ENCODE measurements around the gene UGT1A10.

Gene UGT1A10

GRCh38 chr2:233679196-233679595 is 42.9 kb downstream of the UGT1A10 start:
- no peak overlapping the region for H3K9ac ChIP-seq (ENCODE audit: low read length)
- no peak overlapping the region for H4K8ac ChIP-seq (ENCODE audit: low read depth, low read length)
- no peak for DNase-seq
- no peaks in the 10 kb centered on the region for H3K27me3 ChIP-seq (ENCODE audit: insufficient read depth, low read length, poor library complexity)
- H3K4me1 ChIP-seq (ENCODE audit: control insufficient read depth, low read depth, low read length): no peaks in the 10 kb centered on the region
- no peaks in the 10 kb centered on the region for H3K79me1 ChIP-seq (ENCODE audit: low read length)
- no peak overlapping the region for H3K4me3 ChIP-seq (ENCODE audit: low read length)
- H3K79me2 ChIP-seq (ENCODE audit: control insufficient read depth, insufficient read depth, low read length): no peaks in the 10 kb centered on the region
- H2BK5ac ChIP-seq (ENCODE audit: low read length): no peak overlapping the region
- no peak overlapping the region for H2AK5ac ChIP-seq (ENCODE audit: low read length)
- H3K4me2 ChIP-seq (ENCODE audit: low read length): no peak overlapping the region
- H3K36me3 ChIP-seq (ENCODE audit: control insufficient read depth, insufficient read depth, low read length): no peaks in the 10 kb centered on the region
- H3K18ac ChIP-seq (ENCODE audit: low read length): no peak overlapping the region
- WGBS (ENCODE audit: extremely low coverage, insufficient coverage, low lambda C conversion rate): no CpG with 5 or more reads among the region's 4 CpGs
- H2BK15ac ChIP-seq (replicated peaks; ENCODE audit: low read depth): no peak overlapping the region
- H3K23ac ChIP-seq (ENCODE audit: low read length): no peak overlapping the region
- H3K4ac ChIP-seq (ENCODE audit: low read depth, low read length): no peak overlapping the region
- no peak overlapping the region for H3K56ac ChIP-seq (ENCODE audit: low read length)
- H4K5ac ChIP-seq (ENCODE audit: low read length): no peak overlapping the region
- H3K27ac ChIP-seq (ENCODE audit: low read depth, low read length): no peak overlapping the region
- H2BK120ac ChIP-seq (ENCODE audit: low read depth, low read length): no peak overlapping the region

DNA sequence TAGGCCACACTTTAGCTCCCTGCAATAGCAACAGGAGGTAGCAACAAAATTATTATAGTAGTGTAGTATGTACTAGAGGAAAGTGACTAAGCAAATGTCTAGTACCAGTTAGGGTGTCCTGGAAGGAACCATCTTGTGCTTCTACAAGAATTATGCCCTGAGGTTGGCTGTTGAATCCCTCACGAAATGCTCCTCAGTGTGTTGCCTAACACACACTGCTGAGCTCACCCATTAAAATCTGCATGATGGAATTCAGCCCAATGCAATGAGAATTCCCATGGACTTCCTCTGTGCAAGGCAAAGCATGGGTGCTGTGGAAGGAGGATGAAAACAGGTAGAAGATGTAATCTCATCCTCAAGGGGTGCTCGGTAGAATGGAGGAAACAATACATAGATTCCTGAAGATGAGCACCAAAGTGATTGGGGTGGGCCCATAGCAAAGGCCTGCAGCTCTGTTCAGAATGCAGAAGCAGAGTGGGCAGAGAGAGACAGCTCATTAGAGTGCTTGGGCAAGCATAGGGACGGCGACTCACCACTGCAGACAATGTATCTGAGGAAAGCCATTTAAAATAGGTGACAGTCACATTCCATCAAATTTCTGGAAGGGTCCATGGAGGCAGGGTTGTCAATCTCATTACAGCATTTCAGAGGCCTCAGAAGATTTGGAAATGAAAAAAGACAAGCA is 44.3 kb downstream of the UGT1A10 start:
- Histone ChIP-seq H3K4me2 (ENCODE audit: low read length) (no peak overlapping the region), H3K23ac (ENCODE audit: low read length) (no peak overlapping the region), H3K36me3 (ENCODE audit: control insufficient read depth, insufficient read depth, low read length) (no peaks in the 10 kb centered on the region), H3K27ac (ENCODE audit: low read depth, low read length) (no peak overlapping the region), H4K8ac (ENCODE audit: low read depth, low read length) (no peak overlapping the region), H4K5ac (ENCODE audit: low read length) (no peak overlapping the region), H2AK5ac (ENCODE audit: low read length) (no peak overlapping the region), H2BK15ac (replicated peaks; ENCODE audit: low read depth) (no peak overlapping the region), H2BK5ac (ENCODE audit: low read length) (no peak overlapping the region), H3K4me1 (ENCODE audit: control insufficient read depth, low read depth, low read length) (no peaks in the 10 kb centered on the region), H3K56ac (ENCODE audit: low read length) (no peak overlapping the region), H3K9ac (ENCODE audit: low read length) (no peak overlapping the region), H3K27me3 (ENCODE audit: insufficient read depth, low read length, poor library complexity) (no peaks in the 10 kb centered on the region), H3K18ac (ENCODE audit: low read length) (no peak overlapping the region), H3K4me3 (ENCODE audit: low read length) (no peak overlapping the region), H3K79me2 (ENCODE audit: control insufficient read depth, insufficient read depth, low read length) (no peaks in the 10 kb centered on the region), H2BK120ac (ENCODE audit: low read depth, low read length) (no peak overlapping the region), H3K4ac (ENCODE audit: low read depth, low read length) (no peak overlapping the region), H3K79me1 (ENCODE audit: low read length) (no peaks in the 10 kb centered on the region)
- no CpG with 5 or more reads among the region's 4 CpGs for WGBS (ENCODE audit: extremely low coverage, insufficient coverage, low lambda C conversion rate)
- no peak for DNase-seq

DNA sequence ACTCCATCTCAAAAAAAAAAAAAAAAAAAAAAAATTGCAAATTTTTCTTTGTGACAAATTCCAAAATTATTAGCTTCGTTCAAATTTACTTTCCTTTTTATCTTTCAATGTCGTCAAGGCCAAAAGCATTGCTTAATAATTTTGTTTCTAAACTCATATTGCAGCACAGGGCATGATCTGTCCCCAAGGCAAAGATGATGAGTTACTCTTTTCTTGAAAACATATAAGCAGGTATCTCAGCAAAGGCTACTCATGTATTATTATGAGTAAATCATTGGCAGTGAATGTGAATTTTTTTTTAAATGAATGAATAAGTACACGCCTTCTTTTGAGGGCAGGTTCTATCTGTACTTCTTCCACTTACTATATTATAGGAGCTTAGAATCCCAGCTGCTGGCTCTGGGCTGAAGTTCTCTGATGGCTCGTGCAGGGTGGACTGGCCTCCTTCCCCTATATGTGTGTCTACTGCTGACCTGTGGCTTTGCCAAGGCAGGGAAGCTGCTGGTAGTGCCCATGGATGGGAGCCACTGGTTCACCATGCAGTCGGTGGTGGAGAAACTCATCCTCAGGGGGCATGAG is 45.4 kb downstream of the UGT1A10 start, which contains the start of gene UGT1A7:
Gene UGT1A7, plus strand, starts transcription at position 381 of the 579 bp plus-strand sequence. Its CDS starts 37 bp downstream, at position 418.
- H3K4me3 ChIP-seq (ENCODE audit: low read length): no peak within 1 kb of the TSS
- no peak within 1 kb of the TSS for H3K18ac ChIP-seq (ENCODE audit: low read length)
- H3K27ac ChIP-seq (ENCODE audit: low read depth, low read length): no peak within 1 kb of the TSS
- H3K4ac ChIP-seq (ENCODE audit: low read depth, low read length): no peak within 1 kb of the TSS
- H3K4me1 ChIP-seq (ENCODE audit: control insufficient read depth, low read depth, low read length): no peaks in the 10 kb centered on the region
- H3K79me2 ChIP-seq (ENCODE audit: control insufficient read depth, insufficient read depth, low read length): no peaks in the 10 kb centered on the region
- no peaks in the 10 kb centered on the region for H3K27me3 ChIP-seq (ENCODE audit: insufficient read depth, low read length, poor library complexity)
- H3K36me3 ChIP-seq (ENCODE audit: control insufficient read depth, insufficient read depth, low read length): no peaks in the 10 kb centered on the region
- H2BK15ac ChIP-seq (replicated peaks; ENCODE audit: low read depth): no peak within 1 kb of the TSS
- H2BK120ac ChIP-seq (ENCODE audit: low read depth, low read length): no peak within 1 kb of the TSS
- H4K8ac ChIP-seq (ENCODE audit: low read depth, low read length): no peak within 1 kb of the TSS
- no peak within 1 kb of the TSS for H3K23ac ChIP-seq (ENCODE audit: low read length)
- H2AK5ac ChIP-seq (ENCODE audit: low read length): no peak within 1 kb of the TSS
- H2BK5ac ChIP-seq (ENCODE audit: low read length): no peak within 1 kb of the TSS
- H3K4me2 ChIP-seq (ENCODE audit: low read length): no peak within 1 kb of the TSS
- WGBS (ENCODE audit: extremely low coverage, insufficient coverage, low lambda C conversion rate): no CpG with 5 or more reads among the region's 5 CpGs
- H3K79me1 ChIP-seq (ENCODE audit: low read length): no peaks in the 10 kb centered on the region
- no peak within 1 kb of the TSS for H4K5ac ChIP-seq (ENCODE audit: low read length)
- no peak within 1 kb of the TSS for H3K56ac ChIP-seq (ENCODE audit: low read length)
- H3K9ac ChIP-seq (ENCODE audit: low read length): no peak within 1 kb of the TSS
- DNase-seq: no peak

GRCh38 chr2:233684640-233685039 is 48.4 kb downstream of the UGT1A10 start:
- Histone ChIP-seq H3K23ac (ENCODE audit: low read length) (no peak overlapping the region), H2BK15ac (replicated peaks; ENCODE audit: low read depth) (no peak overlapping the region), H3K4me2 (ENCODE audit: low read length) (no peak overlapping the region), H4K8ac (ENCODE audit: low read depth, low read length) (no peak overlapping the region), H3K27me3 (ENCODE audit: insufficient read depth, low read length, poor library complexity) (no peaks in the 10 kb centered on the region), H3K18ac (ENCODE audit: low read length) (no peak overlapping the region), H3K36me3 (ENCODE audit: control insufficient read depth, insufficient read depth, low read length) (no peaks in the 10 kb centered on the region), H3K79me1 (ENCODE audit: low read length) (no peaks in the 10 kb centered on the region), H3K4me1 (ENCODE audit: control insufficient read depth, low read depth, low read length) (no peaks in the 10 kb centered on the region), H3K27ac (ENCODE audit: low read depth, low read length) (no peak overlapping the region), H3K79me2 (ENCODE audit: control insufficient read depth, insufficient read depth, low read length) (no peaks in the 10 kb centered on the region), H2AK5ac (ENCODE audit: low read length) (no peak overlapping the region), H3K4me3 (ENCODE audit: low read length) (no peak overlapping the region), H2BK5ac (ENCODE audit: low read length) (no peak overlapping the region), H3K9ac (ENCODE audit: low read length) (no peak overlapping the region), H2BK120ac (ENCODE audit: low read depth, low read length) (no peak overlapping the region), H4K5ac (ENCODE audit: low read length) (no peak overlapping the region), H3K56ac (ENCODE audit: low read length) (no peak overlapping the region), H3K4ac (ENCODE audit: low read depth, low read length) (no peak overlapping the region)
- no peak for DNase-seq
- no CpG with 5 or more reads among the region's 1 CpG for WGBS (ENCODE audit: extremely low coverage, insufficient coverage, low lambda C conversion rate)

GRCh38 chr2:233686928-233687327 is 50.7 kb downstream of the UGT1A10 start:
- no peak overlapping the region for H2BK120ac ChIP-seq (ENCODE audit: low read depth, low read length)
- H2BK5ac ChIP-seq (ENCODE audit: low read length): no peak overlapping the region
- no peak overlapping the region for H3K56ac ChIP-seq (ENCODE audit: low read length)
- no peaks in the 10 kb centered on the region for H3K4me1 ChIP-seq (ENCODE audit: control insufficient read depth, low read depth, low read length)
- H2BK15ac ChIP-seq (replicated peaks; ENCODE audit: low read depth): no peak overlapping the region
- H3K27ac ChIP-seq (ENCODE audit: low read depth, low read length): no peak overlapping the region
- H3K9ac ChIP-seq (ENCODE audit: low read length): no peak overlapping the region
- H3K4me2 ChIP-seq (ENCODE audit: low read length): no peak overlapping the region
- WGBS (ENCODE audit: extremely low coverage, insufficient coverage, low lambda C conversion rate): no CpG with 5 or more reads among the region's 5 CpGs
- no peaks in the 10 kb centered on the region for H3K27me3 ChIP-seq (ENCODE audit: insufficient read depth, low read length, poor library complexity)
- H2AK5ac ChIP-seq (ENCODE audit: low read length): no peak overlapping the region
- H3K4me3 ChIP-seq (ENCODE audit: low read length): no peak overlapping the region
- H3K36me3 ChIP-seq (ENCODE audit: control insufficient read depth, insufficient read depth, low read length): no peaks in the 10 kb centered on the region
- no peaks in the 10 kb centered on the region for H3K79me1 ChIP-seq (ENCODE audit: low read length)
- H3K4ac ChIP-seq (ENCODE audit: low read depth, low read length): no peak overlapping the region
- H3K23ac ChIP-seq (ENCODE audit: low read length): no peak overlapping the region
- no peak overlapping the region for H3K18ac ChIP-seq (ENCODE audit: low read length)
- no peak for DNase-seq
- H4K5ac ChIP-seq (ENCODE audit: low read length): no peak overlapping the region
- H4K8ac ChIP-seq (ENCODE audit: low read depth, low read length): no peak overlapping the region
- H3K79me2 ChIP-seq (ENCODE audit: control insufficient read depth, insufficient read depth, low read length): no peaks in the 10 kb centered on the region

- WGBS (ENCODE audit: extremely low coverage, insufficient coverage, low lambda C conversion rate): no CpG with 5 or more reads among the region's 5 CpGs
- Histone ChIP-seq H3K23ac (ENCODE audit: low read length) (no peak overlapping the region), H3K4me1 (ENCODE audit: control insufficient read depth, low read depth, low read length) (no peaks in the 10 kb centered on the region), H3K4ac (ENCODE audit: low read depth, low read length) (no peak overlapping the region), H3K36me3 (ENCODE audit: control insufficient read depth, insufficient read depth, low read length) (no peaks in the 10 kb centered on the region), H3K27me3 (ENCODE audit: insufficient read depth, low read length, poor library complexity) (no peaks in the 10 kb centered on the region), H4K8ac (ENCODE audit: low read depth, low read length) (no peak overlapping the region), H3K79me1 (ENCODE audit: low read length) (no peaks in the 10 kb centered on the region), H2BK5ac (ENCODE audit: low read length) (no peak overlapping the region), H2AK5ac (ENCODE audit: low read length) (no peak overlapping the region), H3K79me2 (ENCODE audit: control insufficient read depth, insufficient read depth, low read length) (no peaks in the 10 kb centered on the region), H3K27ac (ENCODE audit: low read depth, low read length) (no peak overlapping the region), H2BK120ac (ENCODE audit: low read depth, low read length) (no peak overlapping the region), H3K4me2 (ENCODE audit: low read length) (no peak overlapping the region), H3K9ac (ENCODE audit: low read length) (no peak overlapping the region), H2BK15ac (replicated peaks; ENCODE audit: low read depth) (no peak overlapping the region), H3K56ac (ENCODE audit: low read length) (no peak overlapping the region), H3K4me3 (ENCODE audit: low read length) (no peak overlapping the region), H3K18ac (ENCODE audit: low read length) (no peak overlapping the region), H4K5ac (ENCODE audit: low read length) (no peak overlapping the region)
- no peak for DNase-seq
Measured at GRCh38 chr2:233688341-233688740, 52.1 kb downstream of the UGT1A10 start.
